ENCODE measurements around the gene DOHH.

DNA sequence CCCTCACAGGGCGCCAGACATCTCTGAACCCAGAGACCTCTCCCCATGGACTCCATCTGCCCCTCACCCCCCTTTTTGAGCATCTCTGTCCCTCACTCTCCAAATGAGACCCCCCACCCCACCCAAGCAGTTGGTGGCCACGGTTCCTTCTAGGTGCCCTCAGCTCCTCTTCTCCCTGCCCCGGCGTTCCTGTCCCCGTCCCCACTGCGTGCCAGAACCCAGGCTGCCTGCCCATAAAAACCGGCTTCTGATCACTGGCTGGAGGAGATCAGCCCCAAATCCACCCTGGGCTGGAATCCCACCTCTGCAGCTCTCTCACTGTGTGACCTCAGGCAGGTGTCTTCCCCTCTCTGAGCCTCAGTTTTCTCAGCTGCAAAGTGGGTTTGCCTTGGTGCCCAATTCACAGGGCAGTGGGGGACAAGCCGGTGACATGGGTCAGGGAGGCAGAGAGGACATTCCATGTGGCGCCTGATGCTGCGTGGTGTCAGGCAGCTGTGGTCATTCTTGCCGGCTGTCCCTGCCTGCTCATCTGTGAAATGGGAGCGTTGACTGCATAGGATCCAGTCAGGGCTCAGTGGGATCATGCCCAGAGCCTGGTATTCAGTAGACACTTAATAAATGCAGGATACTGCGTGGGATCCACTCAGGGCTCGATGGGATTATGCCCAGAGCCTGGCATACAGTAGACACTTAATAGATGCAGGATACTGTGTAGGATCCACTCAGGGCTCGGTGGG lies 45.6 kb downstream of the DOHH start:
- TF ChIP-seq, protein P1, sequence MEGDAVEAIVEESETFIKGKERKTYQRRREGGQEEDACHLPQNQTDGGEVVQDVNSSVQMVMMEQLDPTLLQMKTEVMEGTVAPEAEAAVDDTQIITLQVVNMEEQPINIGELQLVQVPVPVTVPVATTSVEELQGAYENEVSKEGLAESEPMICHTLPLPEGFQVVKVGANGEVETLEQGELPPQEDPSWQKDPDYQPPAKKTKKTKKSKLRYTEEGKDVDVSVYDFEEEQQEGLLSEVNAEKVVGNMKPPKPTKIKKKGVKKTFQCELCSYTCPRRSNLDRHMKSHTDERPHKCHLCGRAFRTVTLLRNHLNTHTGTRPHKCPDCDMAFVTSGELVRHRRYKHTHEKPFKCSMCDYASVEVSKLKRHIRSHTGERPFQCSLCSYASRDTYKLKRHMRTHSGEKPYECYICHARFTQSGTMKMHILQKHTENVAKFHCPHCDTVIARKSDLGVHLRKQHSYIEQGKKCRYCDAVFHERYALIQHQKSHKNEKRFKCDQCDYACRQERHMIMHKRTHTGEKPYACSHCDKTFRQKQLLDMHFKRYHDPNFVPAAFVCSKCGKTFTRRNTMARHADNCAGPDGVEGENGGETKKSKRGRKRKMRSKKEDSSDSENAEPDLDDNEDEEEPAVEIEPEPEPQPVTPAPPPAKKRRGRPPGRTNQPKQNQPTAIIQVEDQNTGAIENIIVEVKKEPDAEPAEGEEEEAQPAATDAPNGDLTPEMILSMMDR (IDR thresholded peaks at IDR 0.05), result no peak
- TF ChIP-seq POLR2AphosphoS5 (IDR thresholded peaks at IDR 0.05), result no peak

All from prostate gland (tissue), 2 donors.